ENCODE measurements around the gene CD34.

- TF ChIP-seq CTCF (conservative IDR thresholded peaks at IDR 0.05; ENCODE audit: low read length) (no peak), EZH2phosphoT487 (IDR thresholded peaks at IDR 0.05; ENCODE audit: borderline replicate concordance, low read depth, low read length) (no peak)
Observed at GRCh38 chr1:207938016-207938415, 27.1 kb upstream of the CD34 start.
